ENCODE measurements around the gene TRIL. TPM values are rescaled to one million over a fixed set of nuclear protein-coding genes. Genes with fewer than 3 reads are reported as not detected.

The TRIL gene
- total and polyA plus RNA-seq, 2 of the 13 experiments (the other 11 are each of a cell fraction or from before 2014, with no cell fraction given), result 0.18 to 0.40 TPM

DNA sequence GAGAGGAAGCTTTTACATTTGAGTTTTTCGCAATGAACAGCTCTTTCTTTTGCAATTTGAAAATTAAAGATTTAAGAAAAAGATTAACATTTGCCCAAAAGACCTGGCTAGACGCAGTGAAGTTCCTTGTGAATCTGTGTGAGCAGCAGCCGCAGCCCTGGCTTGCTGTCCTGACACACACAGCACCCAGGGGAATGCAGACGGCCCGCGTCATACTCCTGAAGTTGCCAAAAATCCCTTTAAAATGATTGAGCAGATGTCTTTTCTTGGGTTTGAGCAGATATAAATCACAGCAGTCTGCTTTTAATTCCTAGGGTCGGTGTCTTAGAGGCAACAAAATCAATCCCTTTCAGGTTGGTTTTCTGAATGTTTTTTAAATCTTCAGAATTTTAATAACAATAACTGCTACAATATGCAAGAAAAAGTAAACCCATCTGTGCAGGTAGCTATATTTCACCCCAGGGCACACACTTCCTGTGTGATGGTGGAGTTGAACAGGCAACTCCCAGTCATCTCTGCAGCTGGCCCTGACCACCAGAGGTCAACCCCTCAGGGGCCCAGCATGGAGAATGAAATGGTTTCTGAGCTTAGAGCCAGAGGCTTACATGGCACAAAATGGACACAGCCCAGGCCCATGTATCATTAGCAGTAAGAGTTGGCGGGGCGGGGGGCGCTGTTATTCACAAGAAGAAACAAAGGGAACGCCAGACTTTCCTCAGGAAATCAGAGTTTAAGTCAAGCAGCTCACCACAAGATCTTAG, 32.2 kb upstream of the TRIL start:
- Histone ChIP-seq H3K9ac (ENCODE audit: insufficient read depth, low read depth, low read length) (no peak overlapping the region), H3K27me3 (ENCODE audit: control insufficient read depth in 1 of 2, insufficient read depth in 2 of 2, low read length in 2 of 2) (no peaks in the 10 kb centered on the region), H3K4me1 (ENCODE audit: insufficient read depth, low read length) (peaks cover 10% of the 10 kb centered on the region; the same call in 1 of the 2 replicates), H2AFZ (ENCODE audit: low read length) (no peak overlapping the region), H3K27ac (ENCODE audit: extremely low read length, insufficient read depth, low read length) (no peak overlapping the region), H3K79me2 (ENCODE audit: insufficient read depth, low read length) (no peaks in the 10 kb centered on the region), H3K36me3 (replicated peaks in 1 of 2; ENCODE audit: control insufficient read depth in 1 of 2, insufficient read depth in 2 of 2, low read length in 2 of 2) (no peaks in the 10 kb centered on the region), H3K4me3 (replicated peaks in 1 of 3; ENCODE audit: insufficient read depth in 1 of 3, low read depth in 2 of 3, low read length in 3 of 3) (no peak overlapping the region), H4K20me1 (ENCODE audit: insufficient read depth, low read length) (no peaks in the 10 kb centered on the region), H3K4me2 (ENCODE audit: low read depth, low read length) (no peak overlapping the region), H3K9me3 (ENCODE audit: low read length) (no peaks in the 10 kb centered on the region)
- ATAC-seq (no peak; the same call in 2 of the 3 replicates), FAIRE-seq (no peak), DNase-seq (ENCODE audit: low spot score) (no peak)
- TF ChIP-seq KLF15 (CRISPR knock-in tag; IDR thresholded peaks at IDR 0.05; ENCODE audit: borderline replicate concordance) (no peak), NR1H2 (CRISPR knock-in tag; IDR thresholded peaks at IDR 0.05; ENCODE audit: borderline replicate concordance, low read depth) (no peak)
- ChIA-PET CTCF (ENCODE audit: low intra/inter-chr PET ratio, low total read pairs) (no interaction called here), POLR2A (no interaction called here)
- in situ Hi-C loops (cut with HindIII; ENCODE audit: extremely low pct_ligation_motif_present, low pct_unique_long_range_greater_than_20kb), result no loop called here
- 95% methylated on average over 11 of the region's 11 CpGs for WGBS (ENCODE audit: low lambda C conversion rate)
- BruUV-seq (replicated peaks), result no TSS peak
- intact Hi-C loops (cut with micrococcal nuclease; ENCODE audit: unreplicated experiment), result no loop called here

DNA sequence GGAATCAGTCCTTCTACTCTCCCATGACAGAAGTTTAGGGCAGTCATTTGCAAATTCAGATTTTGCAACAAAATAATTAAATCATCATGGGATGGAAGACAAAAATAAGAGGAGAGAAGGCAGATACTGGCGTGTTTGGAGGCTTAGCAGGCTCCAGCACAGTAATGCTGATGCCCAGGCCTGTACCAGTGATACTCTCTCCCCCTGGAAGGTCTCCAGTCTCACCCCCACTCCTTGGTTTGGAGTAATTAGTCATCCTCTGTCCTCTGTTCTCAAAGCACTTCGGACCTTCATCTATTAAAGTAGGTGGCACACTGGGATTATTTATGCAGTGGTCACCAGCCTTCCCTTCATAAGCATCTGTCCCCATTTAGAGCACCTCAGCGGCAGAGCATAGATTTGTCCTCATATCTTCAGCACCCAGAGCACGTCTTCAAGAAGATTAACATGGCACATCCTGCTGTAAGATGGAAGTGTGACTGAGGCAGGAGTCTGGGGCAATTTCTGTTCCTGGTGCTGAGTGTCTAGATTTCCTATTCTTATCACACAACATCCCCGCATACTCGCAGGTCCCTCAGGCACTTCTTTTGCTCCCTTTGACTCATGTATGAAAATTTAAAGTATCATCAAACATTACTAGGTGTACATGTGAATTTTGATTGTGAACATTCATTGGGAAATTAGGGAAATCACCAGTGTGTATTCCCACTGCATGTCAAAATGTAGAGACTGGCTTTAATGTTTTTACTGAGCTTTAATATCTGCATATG, 31.3 kb upstream of the TRIL start:
- H3K4me2 ChIP-seq (ENCODE audit: low read depth, low read length), result no peak overlapping the region

More for the DNA sequence above, 31.3 kb upstream of the TRIL start:
- no peak for ATAC-seq
- no peak for FAIRE-seq
- Histone ChIP-seq H3K79me2 (ENCODE audit: insufficient read depth, low read length) (no peaks in the 10 kb centered on the region), H3K27ac (ENCODE audit: extremely low read length, insufficient read depth, low read length) (no peak overlapping the region), H3K4me3 (replicated peaks in 1 of 3; ENCODE audit: insufficient read depth in 1 of 3, low read depth in 2 of 3, low read length in 3 of 3) (no peak overlapping the region), H3K27me3 (ENCODE audit: control insufficient read depth in 1 of 2, insufficient read depth in 2 of 2, low read length in 2 of 2) (no peaks in the 10 kb centered on the region), H4K20me1 (ENCODE audit: insufficient read depth, low read length) (no peaks in the 10 kb centered on the region), H3K9ac (ENCODE audit: insufficient read depth, low read depth, low read length) (no peak overlapping the region), H3K4me1 (ENCODE audit: insufficient read depth, low read length) (peaks cover 14% of the 10 kb centered on the region; the same call in 1 of the 2 replicates), H3K9me3 (ENCODE audit: low read length) (no peaks in the 10 kb centered on the region), H2AFZ (ENCODE audit: low read length) (no peak overlapping the region), H3K36me3 (replicated peaks in 1 of 2; ENCODE audit: control insufficient read depth in 1 of 2, insufficient read depth in 2 of 2, low read length in 2 of 2) (no peaks in the 10 kb centered on the region)
- DNase-seq (ENCODE audit: low spot score), result no peak
- intact Hi-C loops (cut with micrococcal nuclease; ENCODE audit: unreplicated experiment) (no loop called here), in situ Hi-C loops (cut with HindIII; ENCODE audit: extremely low pct_ligation_motif_present, low pct_unique_long_range_greater_than_20kb) (no loop called here)
- CTCF ChIA-PET (ENCODE audit: low intra/inter-chr PET ratio, low total read pairs), result no interaction called here
- TF ChIP-seq ZSCAN25 (CRISPR knock-in tag; IDR thresholded peaks at IDR 0.05) (no peak), IRF2 (CRISPR knock-in tag; IDR thresholded peaks at IDR 0.05) (no peak), RBM22 (optimal IDR thresholded peaks at IDR 0.05; ENCODE audit: low read length) (no peak), ZNF598 (CRISPR knock-in tag; IDR thresholded peaks at IDR 0.05; ENCODE audit: borderline replicate concordance) (no peak), IKZF4 (CRISPR knock-in tag; IDR thresholded peaks at IDR 0.05; ENCODE audit: borderline replicate concordance, low read depth, not compliant biosample characterization) (no peak)
- TF ChIP-seq, protein P1, sequence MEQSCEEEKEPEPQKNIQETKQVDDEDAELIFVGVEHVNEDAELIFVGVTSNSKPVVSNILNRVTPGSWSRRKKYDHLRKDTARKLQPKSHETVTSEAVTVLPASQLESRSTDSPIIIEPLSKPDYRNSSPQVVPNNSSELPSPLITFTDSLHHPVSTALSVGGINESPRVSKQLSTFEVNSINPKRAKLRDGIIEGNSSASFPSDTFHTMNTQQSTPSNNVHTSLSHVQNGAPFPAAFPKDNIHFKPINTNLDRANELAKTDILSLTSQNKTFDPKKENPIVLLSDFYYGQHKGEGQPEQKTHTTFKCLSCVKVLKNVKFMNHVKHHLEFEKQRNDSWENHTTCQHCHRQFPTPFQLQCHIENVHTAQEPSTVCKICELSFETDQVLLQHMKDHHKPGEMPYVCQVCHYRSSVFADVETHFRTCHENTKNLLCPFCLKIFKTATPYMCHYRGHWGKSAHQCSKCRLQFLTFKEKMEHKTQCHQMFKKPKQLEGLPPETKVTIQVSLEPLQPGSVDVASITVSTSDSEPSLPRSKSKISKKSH (CRISPR knock-in tag; IDR thresholded peaks at IDR 0.05; ENCODE audit: borderline replicate concordance), result no peak
- TF ChIP-seq, protein P2, sequence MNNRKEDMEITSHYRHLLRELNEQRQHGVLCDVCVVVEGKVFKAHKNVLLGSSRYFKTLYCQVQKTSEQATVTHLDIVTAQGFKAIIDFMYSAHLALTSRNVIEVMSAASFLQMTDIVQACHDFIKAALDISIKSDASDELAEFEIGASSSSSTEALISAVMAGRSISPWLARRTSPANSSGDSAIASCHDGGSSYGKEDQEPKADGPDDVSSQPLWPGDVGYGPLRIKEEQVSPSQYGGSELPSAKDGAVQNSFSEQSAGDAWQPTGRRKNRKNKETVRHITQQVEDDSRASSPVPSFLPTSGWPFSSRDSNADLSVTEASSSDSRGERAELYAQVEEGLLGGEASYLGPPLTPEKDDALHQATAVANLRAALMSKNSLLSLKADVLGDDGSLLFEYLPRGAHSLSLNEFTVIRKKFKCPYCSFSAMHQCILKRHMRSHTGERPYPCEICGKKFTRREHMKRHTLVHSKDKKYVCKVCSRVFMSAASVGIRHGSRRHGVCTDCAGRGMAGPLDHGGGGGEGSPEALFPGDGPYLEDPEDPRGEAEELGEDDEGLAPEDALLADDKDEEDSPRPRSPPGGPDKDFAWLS (CRISPR knock-in tag; IDR thresholded peaks at IDR 0.05; ENCODE audit: borderline replicate concordance), result no peak
- TF ChIP-seq, protein P3, sequence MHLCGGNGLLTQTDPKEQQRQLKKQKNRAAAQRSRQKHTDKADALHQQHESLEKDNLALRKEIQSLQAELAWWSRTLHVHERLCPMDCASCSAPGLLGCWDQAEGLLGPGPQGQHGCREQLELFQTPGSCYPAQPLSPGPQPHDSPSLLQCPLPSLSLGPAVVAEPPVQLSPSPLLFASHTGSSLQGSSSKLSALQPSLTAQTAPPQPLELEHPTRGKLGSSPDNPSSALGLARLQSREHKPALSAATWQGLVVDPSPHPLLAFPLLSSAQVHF (CRISPR knock-in tag; IDR thresholded peaks at IDR 0.05), result no peak
- WGBS (ENCODE audit: low lambda C conversion rate), result 85% methylated on average over 6 of the region's 6 CpGs
- BruUV-seq (replicated peaks), result no TSS peak
- POLR2A ChIA-PET, result no interaction called here

All from HepG2 (cell line).